Smooth muscle cell (in vitro differentiated cells): ENCODE data around the gene CDC42BPA. TPM values are rescaled to one million over a fixed set of nuclear protein-coding genes. Genes with fewer than 3 reads are reported as not detected.

Source experiments
- DNase-seq: peaks from one replicate; lab custom pipeline; 2025; ENCODE audit not compliant: unreplicated experiment; lab: John Stamatoyannopoulos, UW
- H2AFZ ChIP-seq: fragments of 200-600 bp; sonication (generic); 2 replicates; pipeline ENCODE4 v1.6.0; 2016; ENCODE audit warnings: antibody characterized with exemption, low read depth, mild to moderate bottlenecking
- H3F3A ChIP-seq: fragments of 200-600 bp; sonication (generic); 2 replicates; pipeline ENCODE4 v1.6.0; 2017; ENCODE audit warnings: antibody characterized with exemption, low read depth
- H3K27ac ChIP-seq: fragments of 200-600 bp; sonication (generic); 2 replicates; pipeline ENCODE4 v1.5.1; 2016; ENCODE audit warnings: low read depth, mild to moderate bottlenecking
- H3K27me3 ChIP-seq: fragments of 200-600 bp; sonication (generic); 2 replicates; pipeline ENCODE4 v1.6.1; 2016; ENCODE audit warnings: low read depth, mild to moderate bottlenecking
- H3K36me3 ChIP-seq: fragments of 200-600 bp; sonication (generic); 2 replicates; pipeline ENCODE4 v1.5.1; 2016; ENCODE audit warnings: low read depth
- H3K4me1 ChIP-seq: fragments of 200-600 bp; sonication (generic); 2 replicates; pipeline ENCODE4 v1.5.1; 2016; ENCODE audit warnings: low read depth
- H3K4me2 ChIP-seq: fragments of 200-600 bp; sonication (generic); 2 replicates; pipeline ENCODE4 v1.6.0; 2016; ENCODE audit warnings: mild to moderate bottlenecking
- H3K4me3 ChIP-seq: fragments of 200-600 bp; sonication (generic); 2 replicates; pipeline ENCODE4 v1.5.1; 2016; ENCODE audit warnings: mild to moderate bottlenecking
- H3K79me2 ChIP-seq: fragments of 200-600 bp; sonication (generic); 2 replicates; pipeline ENCODE4 v1.6.0; 2016; ENCODE audit warnings: low read depth, mild to moderate bottlenecking
- H3K9ac ChIP-seq: fragments of 200-600 bp; sonication (generic); 2 replicates; pipeline ENCODE4 v1.6.0; 2016; ENCODE audit warnings: low read depth
- H3K9me3 ChIP-seq: fragments of 200-600 bp; sonication (generic); replicated peaks from 2 replicates; pipeline ENCODE4 v1.5.1; 2016; ENCODE audit warnings: low read depth
- H4K20me1 ChIP-seq: fragments of 200-600 bp; sonication (generic); 2 replicates; pipeline ENCODE4 v1.6.0; 2016; ENCODE audit warnings: low read depth
- WGBS: methylation state at CpG from one replicate; pipeline ENCODE4 v1.1.7; 2016; ENCODE audit warnings: low lambda C conversion rate; 5-methylcytosine and 5-hydroxymethylcytosine counted together
- polyA plus RNA-seq: library from polyadenylated mRNA; unstranded; fragments of >200 nt; fragmentation: Nextera tagmentation; extraction: Ambion mirVana; gene quantifications from 2 replicates; pipeline ENCODE4 v1.2.1, GENCODE V29; 2016
- small RNA-seq: library from RNA; depleted of rRNA; stranded (forward); fragments of <200 nt; gene quantifications from one replicate; pipeline ENCODE3, GENCODE V24; 2014
- total RNA-seq: library from RNA; depleted of rRNA; stranded (reverse); fragments of >200 nt; gene quantifications from 2 replicates; pipeline ENCODE4 v1.2.3, GENCODE V29; 2014
- TF ChIP-seq, protein P1 (sequence below): fragments of 200-600 bp; sonication (generic); IDR thresholded peaks from 2 replicates; pipeline ENCODE4 v1.5.1; 2017; ENCODE audit warnings: borderline replicate concordance, mild to moderate bottlenecking, antibody characterized with exemption; ENCODE audit not compliant: insufficient read depth, poor library complexity, severe bottlenecking

CDC42BPA gene
- total and polyA plus RNA-seq, 2 experiments from 2014 or later, result 14.8 to 34.9 TPM

DNA sequence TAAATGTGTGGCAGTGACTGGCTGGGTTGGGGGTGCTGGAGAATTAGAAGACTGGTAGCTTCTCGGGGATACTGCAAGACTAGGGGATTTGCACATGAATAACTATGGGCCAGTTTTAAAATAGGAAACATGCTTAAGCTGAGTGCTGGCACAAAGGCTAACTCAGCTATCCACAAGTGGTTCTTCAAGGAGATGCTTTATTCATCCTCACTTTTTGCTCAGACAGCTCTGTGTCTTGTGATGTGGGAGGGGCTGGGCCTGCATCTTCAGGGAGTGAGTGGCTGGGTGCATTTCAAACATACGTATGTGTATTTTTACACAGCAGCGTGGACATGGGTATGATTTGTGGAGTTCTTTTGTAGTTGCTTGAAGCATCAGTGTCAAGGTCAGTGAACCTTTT lies 375.9 kb downstream of the CDC42BPA start:
- no peaks in the 10 kb centered on the region for H4K20me1 ChIP-seq
- peaks cover 7% of the 10 kb centered on the region for H3K4me1 ChIP-seq
- H3K4me3 ChIP-seq, result no peak overlapping the region
- H3K36me3 ChIP-seq, result no peaks in the 10 kb centered on the region
- DNase-seq, result no peak
- H3K9ac ChIP-seq, result no peak overlapping the region
- H3K9me3 ChIP-seq, result no peaks in the 10 kb centered on the region
- H2AFZ ChIP-seq, result no peak overlapping the region
- WGBS, result 89% methylated on average over 3 of the region's 3 CpGs
- H3K27ac ChIP-seq, result no peak overlapping the region
- H3F3A ChIP-seq, result peaks cover 5% of the 10 kb centered on the region
- no peaks in the 10 kb centered on the region for H3K79me2 ChIP-seq
- TF ChIP-seq, protein P1, sequence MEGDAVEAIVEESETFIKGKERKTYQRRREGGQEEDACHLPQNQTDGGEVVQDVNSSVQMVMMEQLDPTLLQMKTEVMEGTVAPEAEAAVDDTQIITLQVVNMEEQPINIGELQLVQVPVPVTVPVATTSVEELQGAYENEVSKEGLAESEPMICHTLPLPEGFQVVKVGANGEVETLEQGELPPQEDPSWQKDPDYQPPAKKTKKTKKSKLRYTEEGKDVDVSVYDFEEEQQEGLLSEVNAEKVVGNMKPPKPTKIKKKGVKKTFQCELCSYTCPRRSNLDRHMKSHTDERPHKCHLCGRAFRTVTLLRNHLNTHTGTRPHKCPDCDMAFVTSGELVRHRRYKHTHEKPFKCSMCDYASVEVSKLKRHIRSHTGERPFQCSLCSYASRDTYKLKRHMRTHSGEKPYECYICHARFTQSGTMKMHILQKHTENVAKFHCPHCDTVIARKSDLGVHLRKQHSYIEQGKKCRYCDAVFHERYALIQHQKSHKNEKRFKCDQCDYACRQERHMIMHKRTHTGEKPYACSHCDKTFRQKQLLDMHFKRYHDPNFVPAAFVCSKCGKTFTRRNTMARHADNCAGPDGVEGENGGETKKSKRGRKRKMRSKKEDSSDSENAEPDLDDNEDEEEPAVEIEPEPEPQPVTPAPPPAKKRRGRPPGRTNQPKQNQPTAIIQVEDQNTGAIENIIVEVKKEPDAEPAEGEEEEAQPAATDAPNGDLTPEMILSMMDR, result no peak
- H3K27me3 ChIP-seq, result no peaks in the 10 kb centered on the region
- H3K4me2 ChIP-seq, result no peak overlapping the region

DNA sequence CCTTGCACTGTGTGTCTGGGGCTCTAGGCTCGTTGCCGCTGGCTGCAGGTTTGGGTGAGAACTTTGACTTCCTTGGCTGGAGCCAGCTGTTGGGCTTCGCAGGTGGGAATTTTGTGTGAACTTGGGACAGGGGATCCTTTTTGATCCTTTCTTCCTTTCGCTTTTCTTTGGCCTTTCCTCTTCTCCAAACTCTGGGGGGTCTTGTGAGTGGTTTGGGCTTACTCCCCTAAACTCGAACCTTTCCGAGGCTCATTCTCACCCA lies 377.6 kb downstream of the CDC42BPA start:
- Histone ChIP-seq H3K27me3 (no peaks in the 10 kb centered on the region), H2AFZ (peak overlapping the region; percentile 92), H3K27ac (no peak overlapping the region), H3K9me3 (no peaks in the 10 kb centered on the region), H3K4me2 (peak overlapping the region; percentile 92), H3K4me1 (peaks cover 7% of the 10 kb centered on the region), H3F3A (peaks cover 5% of the 10 kb centered on the region), H3K9ac (peak overlapping the region; percentile 19), H3K36me3 (no peaks in the 10 kb centered on the region), H4K20me1 (no peaks in the 10 kb centered on the region), H3K79me2 (no peaks in the 10 kb centered on the region), H3K4me3 (peak overlapping the region; percentile 58)
- no peak for DNase-seq
- WGBS, result 64% methylated on average over 6 of the region's 6 CpGs
- TF ChIP-seq, protein P1, result no peak

DNA sequence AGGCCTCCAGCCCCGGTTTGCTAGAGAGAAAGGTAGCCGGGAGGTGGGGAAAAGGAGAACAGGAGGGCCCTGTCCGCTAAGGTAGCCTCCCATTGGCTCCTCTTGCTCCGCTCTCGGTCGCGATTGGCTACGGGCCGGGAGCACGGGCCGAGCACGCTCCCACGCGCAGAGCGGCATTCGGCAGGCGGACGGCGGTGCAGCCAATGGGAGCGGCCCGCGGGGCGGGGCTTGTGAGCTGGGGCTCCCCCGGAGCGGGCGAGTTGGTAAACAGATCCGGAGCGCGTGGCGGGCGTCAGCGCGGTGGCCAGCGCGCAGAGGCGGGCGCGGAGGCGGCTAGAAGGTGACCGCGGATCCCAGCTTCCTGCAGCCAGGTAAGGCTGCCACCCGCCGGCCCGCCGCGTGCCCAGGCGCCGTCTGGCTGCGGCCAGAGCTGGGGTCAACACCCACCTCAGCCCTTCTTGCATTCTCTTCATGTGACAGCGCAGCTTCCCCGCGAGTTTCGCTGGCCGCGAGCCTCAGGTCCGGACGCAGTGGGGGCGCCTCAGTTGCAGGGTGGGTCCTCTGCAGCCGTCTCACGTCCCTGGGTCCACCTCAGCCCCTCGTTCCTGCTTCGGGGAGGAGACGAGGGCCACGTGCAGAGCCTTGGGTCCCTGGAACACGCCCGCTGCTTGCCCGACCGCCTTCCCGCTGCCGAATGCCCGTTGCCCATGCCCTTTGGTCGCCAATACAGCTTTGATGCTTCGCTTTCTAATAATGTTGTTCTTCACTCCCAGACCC lies 378.1 kb downstream of the CDC42BPA start, which contains the start of gene COQ8A:
Gene COQ8A (plus strand): TSS at position 266 of the 777 bp plus-strand sequence. CDS start 21,092 bp downstream, outside the sequence.
- Histone ChIP-seq H3K27ac (peak within 1 kb of the TSS; percentile 76), H3K79me2 (no peaks in the 10 kb centered on the region), H3K36me3 (no peaks in the 10 kb centered on the region), H3K4me2 (peak within 1 kb of the TSS; percentile 92), H3K4me3 (peak within 1 kb of the TSS; percentile 59), H4K20me1 (no peaks in the 10 kb centered on the region), H3F3A (peaks cover 5% of the 10 kb centered on the region), H3K9ac (peak within 1 kb of the TSS; percentile 58), H2AFZ (peak within 1 kb of the TSS; percentile 98), H3K4me1 (peaks cover 7% of the 10 kb centered on the region), H3K27me3 (no peaks in the 10 kb centered on the region), H3K9me3 (no peaks in the 10 kb centered on the region)
- TF ChIP-seq, protein P1, result no peak
- 1% methylated on average over 66 of the region's 73 CpGs for WGBS
- DNase-seq, result peak; percentile 92

Small RNAs within 50 kb of the gene (small RNA-seq; reads per million reads assigned to genes)
- not detected for gene AL353689.1

Other genes with a start within 250 kb of the CDC42BPA start
- 8.7 and 10.3 TPM in 2 replicates for gene ZNF678, start 245.1 kb upstream of the CDC42BPA start, total RNA-seq
- gene ZNF678, start 245.1 kb upstream of the CDC42BPA start, polyA plus RNA-seq, result 1.1 and 2.1 TPM in 2 replicates